VCaP (cell line): ENCODE measurements around the gene ZNF862.

Experiments used
- H3K27ac ChIP-seq: fragments of 450-650 bp; 2 replicates; pipeline ENCODE4 v1.5.1; 2017
- CTCF ChIP-seq: fragments of 450-650 bp; conservative IDR thresholded peaks from 2 replicates; pipeline ENCODE4 v1.5.1; 2017; ENCODE audit warnings: mild to moderate bottlenecking, moderate library complexity

ZNF862 gene

GRCh38 chr7:149821191-149822148 is 16.7 kb upstream of the ZNF862 start:
- H3K27ac ChIP-seq: no peak overlapping the region

GRCh38 chr7:149822353-149822943 is 15.7 kb upstream of the ZNF862 start:
- TF ChIP-seq CTCF: no peak
- no peak overlapping the region for H3K27ac ChIP-seq

More at GRCh38 chr7:149821191-149822148, 16.7 kb upstream of the ZNF862 start:
- TF ChIP-seq CTCF: no peak

GRCh38 chr7:149823191-149823630 is 15.0 kb upstream of the ZNF862 start:
- no peak for TF ChIP-seq CTCF
- H3K27ac ChIP-seq: no peak overlapping the region

- no peak for TF ChIP-seq CTCF
- no peak overlapping the region for H3K27ac ChIP-seq
These were observed 14.5 kb upstream of the ZNF862 start for GRCh38 chr7:149823631-149824199.

- H3K27ac ChIP-seq: no peak overlapping the region
- TF ChIP-seq CTCF: no peak
These were observed 13.9 kb upstream of the ZNF862 start for GRCh38 chr7:149824301-149824741.

GRCh38 chr7:149824748-149825566 is 13.2 kb upstream of the ZNF862 start:
- no peak for TF ChIP-seq CTCF
- no peak overlapping the region for H3K27ac ChIP-seq
